GM23248 (cell line): ENCODE results near the gene FBXW9. TPM values are rescaled to one million over a fixed set of nuclear protein-coding genes. Genes with fewer than 3 reads are reported as not detected.
"Not testable (repeated sequence)": the region's sequence is repeated elsewhere in the genome, so short reads cannot be mapped to it uniquely, and the experiment has no call there.

Experiments used
- DNase-seq: peaks from one replicate; pipeline ENCODE4 v3.0.0-alpha.2; 2015
- H2AFZ ChIP-seq: fragments of 200-600 bp; sonication (generic); 2 replicates; pipeline ENCODE4 v1.6.1; 2016; ENCODE audit warnings: antibody characterized with exemption
- H3F3A ChIP-seq: fragments of 200-600 bp; sonication (generic); 2 replicates; pipeline ENCODE4 v1.6.1; 2016; ENCODE audit warnings: mild to moderate bottlenecking, antibody characterized with exemption, mixed run types; ENCODE audit not compliant: insufficient read depth
- H3K27ac ChIP-seq: fragments of 200-600 bp; sonication (generic); 2 replicates; pipeline ENCODE4 v1.5.1; 2016; ENCODE audit warnings: mild to moderate bottlenecking
- H3K27me3 ChIP-seq: fragments of 200-600 bp; sonication (generic); replicated peaks from 2 replicates; pipeline ENCODE4 v1.6.1; 2016; ENCODE audit warnings: mild to moderate bottlenecking; ENCODE audit not compliant: insufficient read depth
- H3K36me3 ChIP-seq: fragments of 200-600 bp; sonication (generic); 2 replicates; pipeline ENCODE4 v1.6.1; 2016; ENCODE audit warnings: low read depth, mild to moderate bottlenecking
- H3K4me1 ChIP-seq: fragments of 200-600 bp; sonication (generic); 2 replicates; pipeline ENCODE4 v1.6.1; 2016; ENCODE audit warnings: mild to moderate bottlenecking; ENCODE audit not compliant: insufficient read depth
- H3K4me2 ChIP-seq: fragments of 200-600 bp; sonication (generic); one replicate; pipeline ENCODE4 v1.6.1; 2016; ENCODE audit warnings: mild to moderate bottlenecking; ENCODE audit not compliant: unreplicated experiment
- H3K4me3 ChIP-seq: fragments of 200-600 bp; sonication (generic); 2 replicates; pipeline ENCODE4 v1.5.1; 2016; ENCODE audit warnings: mild to moderate bottlenecking
- H3K79me2 ChIP-seq: fragments of 200-600 bp; sonication (generic); 2 replicates; pipeline ENCODE4 v1.6.1; 2016; ENCODE audit warnings: mild to moderate bottlenecking; ENCODE audit not compliant: insufficient read depth
- H3K9ac ChIP-seq: fragments of 200-600 bp; sonication (generic); 2 replicates; pipeline ENCODE4 v1.6.1; 2016; ENCODE audit warnings: mild to moderate bottlenecking
- H3K9me2 ChIP-seq: fragments of 200-600 bp; sonication (generic); 2 replicates; pipeline ENCODE4 v1.6.1; 2016; ENCODE audit warnings: mixed run types, mild to moderate bottlenecking, moderate library complexity; ENCODE audit not compliant: insufficient read depth
- H3K9me3 ChIP-seq: fragments of 200-600 bp; sonication (generic); one replicate; pipeline ENCODE4 v1.6.1; 2017; ENCODE audit warnings: low read depth
- H4K20me1 ChIP-seq: fragments of 200-600 bp; sonication (generic); 2 replicates; pipeline ENCODE4 v1.6.0; 2016; ENCODE audit not compliant: insufficient read depth
- EZH2 ChIP-seq: fragments of 200-600 bp; sonication (generic); IDR thresholded peaks from 2 replicates; pipeline ENCODE4 v1.6.1; 2018; ENCODE audit warnings: antibody characterized with exemption, mild to moderate bottlenecking; ENCODE audit not compliant: insufficient read depth, poor library complexity, severe bottlenecking
- EZH2phosphoT487 ChIP-seq: fragments of 200-600 bp; sonication (generic); IDR thresholded peaks from 2 replicates; pipeline ENCODE4 v1.6.1; 2018; ENCODE audit warnings: antibody characterized with exemption, moderate library complexity, mild to moderate bottlenecking, low read depth; ENCODE audit not compliant: insufficient read depth
- WGBS, 2 experiments: methylation state at CpG; one replicate each; pipeline ENCODE4 v1.1.6; 2015 to 2017; ENCODE audit warnings: low lambda C conversion rate in 2 of 2, low coverage in 1 of 2; ENCODE audit errors: missing lambda C conversion rate in 2 of 2; 5-methylcytosine and 5-hydroxymethylcytosine counted together
- in situ Hi-C: fragments of 300-500 bp; cut with MboI; formaldehyde crosslinking; loops from 2 replicates; pipeline ENCODE4 v1.15.0; 2020
- polyA plus RNA-seq: library from polyadenylated mRNA; unstranded; fragments of >200 nt; fragmentation: Nextera tagmentation; extraction: Ambion mirVana; gene quantifications from 2 replicates; pipeline ENCODE4 v1.2.1, GENCODE V29; 2016
- total RNA-seq: library from RNA; depleted of rRNA; stranded (reverse); fragments of >200 nt; shearing (Covaris generic); gene quantifications from 2 replicates; pipeline ENCODE4 v1.2.3, GENCODE V29; 2014

FBXW9 gene
- total and polyA plus RNA-seq, 2 experiments from 2014 or later = 14.2 to 22.3 TPM

DNA sequence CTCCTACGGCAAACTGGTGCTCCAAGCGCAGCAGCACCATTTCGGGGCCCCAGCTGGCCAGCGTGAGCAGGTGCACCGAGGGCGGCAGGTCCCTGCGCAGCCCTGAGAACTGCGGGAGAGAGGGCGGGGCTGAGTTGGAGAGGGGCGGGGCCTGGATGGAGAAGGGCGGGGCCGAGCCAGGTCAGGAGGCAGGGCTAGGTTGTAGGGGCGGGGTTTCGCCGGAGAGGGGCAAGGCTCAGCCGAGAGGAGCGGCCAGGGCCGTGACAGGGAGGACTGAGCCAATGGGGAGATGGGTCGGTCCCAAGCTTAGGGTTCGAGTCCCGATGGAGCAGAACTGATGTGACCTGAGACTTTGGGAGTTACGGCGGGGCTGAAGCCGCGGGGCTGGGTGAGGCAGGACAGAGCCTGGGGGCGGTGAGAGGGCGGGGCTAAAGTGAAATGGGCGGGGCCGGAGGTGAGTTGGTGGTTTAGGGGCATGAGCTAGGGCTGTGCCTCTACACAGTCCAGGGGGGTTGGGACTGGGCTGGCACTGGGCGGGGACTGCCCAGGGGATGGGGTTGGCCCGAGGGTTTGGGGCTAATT lies 48.9 kb downstream of the FBXW9 start:
- Histone ChIP-seq H3K9me2 (no peaks in the 10 kb centered on the region), H3K4me1 (no peaks in the 10 kb centered on the region), H2AFZ (no peak overlapping the region), H3K9me3 (no peaks in the 10 kb centered on the region), H4K20me1 (no peaks in the 10 kb centered on the region), H3K4me2 (no peak overlapping the region), H3K9ac (no peak overlapping the region), H3K27ac (no peak overlapping the region), H3K27me3 (no peaks in the 10 kb centered on the region), H3K4me3 (no peak overlapping the region), H3K36me3 (no peaks in the 10 kb centered on the region), H3F3A (no peaks in the 10 kb centered on the region), H3K79me2 (no peaks in the 10 kb centered on the region)
- TF ChIP-seq EZH2 (no peak), EZH2phosphoT487 (no peak)
- DNase-seq = peak; percentile 74
- in situ Hi-C loops = no loop called here
- 19 to 22% methylated on average over 23 to 30 of the region's 31 CpGs for WGBS, 2 experiments

DNA sequence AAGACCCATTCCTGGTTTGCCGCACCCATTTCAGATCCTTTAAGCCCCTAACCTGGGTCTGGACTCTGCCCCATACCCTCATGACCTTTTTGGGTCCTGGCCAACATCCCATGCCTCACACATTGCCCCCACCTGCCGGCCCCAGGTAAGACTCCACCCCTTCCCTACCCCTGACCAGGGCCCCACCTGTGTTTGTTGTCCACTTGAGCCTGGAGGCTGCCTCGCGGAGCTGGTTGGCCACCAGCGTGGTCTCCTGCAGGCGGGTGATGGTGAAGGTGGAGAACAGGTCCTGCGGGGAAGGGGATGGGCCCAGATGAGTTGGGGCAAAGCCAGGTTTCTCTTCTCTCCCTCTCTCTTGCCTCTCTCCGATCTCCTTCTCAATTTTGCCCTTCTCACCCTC lies 49.4 kb downstream of the FBXW9 start:
- no peak overlapping the region for H3K27ac ChIP-seq
- H3K4me1 ChIP-seq = no peaks in the 10 kb centered on the region
- H3K9me3 ChIP-seq = no peaks in the 10 kb centered on the region
- H3K4me2 ChIP-seq = no peak overlapping the region
- no peaks in the 10 kb centered on the region for H4K20me1 ChIP-seq
- no peak overlapping the region for H2AFZ ChIP-seq
- no peaks in the 10 kb centered on the region for H3K36me3 ChIP-seq
- H3K9ac ChIP-seq = no peak overlapping the region
- no peak for DNase-seq
- H3K27me3 ChIP-seq = no peaks in the 10 kb centered on the region
- H3F3A ChIP-seq = no peaks in the 10 kb centered on the region
- TF ChIP-seq EZH2phosphoT487 (no peak), EZH2 (no peak)
- H3K79me2 ChIP-seq = no peaks in the 10 kb centered on the region
- WGBS, 2 experiments = 82 to 94% methylated on average over 8 of the region's 8 CpGs
- no peak overlapping the region for H3K4me3 ChIP-seq
- H3K9me2 ChIP-seq = no peaks in the 10 kb centered on the region
- in situ Hi-C loops = no loop called here

DNA sequence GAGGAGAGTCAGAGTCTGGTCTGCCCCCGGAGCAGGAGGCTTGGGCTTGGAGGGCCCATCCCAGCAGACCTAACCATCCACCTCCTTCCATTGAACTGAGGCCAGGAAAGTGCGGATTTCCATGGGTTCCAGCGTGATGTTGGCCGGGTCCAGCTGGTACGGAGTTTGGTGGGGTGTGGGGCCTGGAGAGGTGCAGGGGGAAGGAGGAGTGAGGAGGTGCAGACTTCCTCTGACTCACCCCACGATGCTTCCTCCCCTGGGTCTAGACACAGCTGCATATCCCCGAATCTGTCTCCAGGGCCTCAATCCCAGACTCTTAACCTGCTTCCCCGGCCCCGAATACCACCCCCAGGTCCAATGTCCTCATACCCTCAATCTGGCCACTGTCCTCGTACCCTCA lies 49.9 kb downstream of the FBXW9 start:
- Histone ChIP-seq H3F3A (no peaks in the 10 kb centered on the region), H3K9ac (no peak overlapping the region), H3K27me3 (no peaks in the 10 kb centered on the region), H3K4me3 (no peak overlapping the region), H3K36me3 (no peaks in the 10 kb centered on the region), H3K4me1 (no peaks in the 10 kb centered on the region), H4K20me1 (no peaks in the 10 kb centered on the region), H2AFZ (no peak overlapping the region), H3K79me2 (no peaks in the 10 kb centered on the region), H3K9me3 (no peaks in the 10 kb centered on the region), H3K27ac (no peak overlapping the region), H3K9me2 (no peaks in the 10 kb centered on the region), H3K4me2 (no peak overlapping the region)
- in situ Hi-C loops = no loop called here
- no peak for TF ChIP-seq EZH2phosphoT487
- TF ChIP-seq EZH2 = no peak
- WGBS, 2 experiments = 78% methylated on average over 10 of the region's 10 CpGs
- DNase-seq = no peak

DNA sequence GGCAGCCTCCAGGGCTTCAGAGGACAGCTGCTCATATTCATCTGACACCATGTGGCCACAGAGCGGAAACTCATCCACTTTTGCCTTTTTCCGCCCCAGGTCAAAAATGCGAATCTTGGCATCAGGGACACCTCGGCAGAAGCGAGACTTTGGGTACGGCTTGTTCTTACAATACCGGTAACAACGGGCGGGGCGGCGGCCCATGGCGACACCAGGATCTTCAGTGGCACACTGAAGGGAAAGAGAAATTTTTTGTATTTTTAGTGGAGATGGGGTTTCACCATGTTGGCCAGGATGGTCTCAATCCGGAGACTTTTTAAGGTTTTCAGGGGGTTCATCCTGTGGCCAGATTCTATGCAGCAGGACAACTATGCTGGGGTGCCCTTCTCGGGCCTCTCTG lies 52.7 kb downstream of the FBXW9 start:
- H3K4me1 ChIP-seq, H2AFZ ChIP-seq, H4K20me1 ChIP-seq, in situ Hi-C loops, H3K9me3 ChIP-seq, H3K79me2 ChIP-seq, DNase-seq, H3K27me3 ChIP-seq, H3K9me2 ChIP-seq, H3K4me3 ChIP-seq, H3K4me2 ChIP-seq, H3F3A ChIP-seq, H3K9ac ChIP-seq, H3K27ac ChIP-seq, H3K36me3 ChIP-seq: not testable (repeated sequence)
- WGBS, 2 experiments = 83 to 84% methylated on average over 14 of the region's 14 CpGs

DNA sequence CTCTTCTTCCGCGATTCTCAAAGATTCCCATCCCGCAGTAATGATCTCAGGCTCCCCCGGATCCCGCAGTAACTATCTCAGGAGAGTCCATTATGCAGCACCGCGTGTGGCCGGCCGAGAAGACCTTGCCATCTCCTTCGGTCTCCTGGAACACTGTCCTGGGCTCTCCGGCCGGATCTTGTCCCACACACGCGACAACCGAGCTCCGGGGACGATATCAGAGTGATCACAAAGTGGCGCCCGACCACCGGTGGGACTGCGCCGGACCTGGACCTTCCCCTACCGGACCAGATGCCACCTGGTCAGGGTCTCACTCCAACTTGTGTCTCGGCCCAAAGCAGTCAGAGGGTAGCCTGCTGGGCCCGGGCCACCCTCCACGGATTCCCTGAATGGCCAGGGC lies 53.9 kb downstream of the FBXW9 start:
- Histone ChIP-seq H3K27ac (no peak overlapping the region), H3K79me2 (no peaks in the 10 kb centered on the region), H3F3A (no peaks in the 10 kb centered on the region), H3K4me2 (no peak overlapping the region), H3K9me3 (no peaks in the 10 kb centered on the region), H3K27me3 (no peaks in the 10 kb centered on the region), H2AFZ (no peak overlapping the region), H3K4me3 (no peak overlapping the region), H4K20me1 (no peaks in the 10 kb centered on the region), H3K9ac (no peak overlapping the region), H3K36me3 (no peaks in the 10 kb centered on the region), H3K9me2 (no peaks in the 10 kb centered on the region), H3K4me1 (no peaks in the 10 kb centered on the region)
- no peak for DNase-seq
- in situ Hi-C loops = no loop called here
- WGBS, 2 experiments = 89 to 90% methylated on average over 23 to 26 of the region's 26 CpGs
- TF ChIP-seq EZH2phosphoT487 (no peak), EZH2 (no peak)
